Measurements from ENCODE around the gene RAB8B. TPM values are rescaled to one million over a fixed set of nuclear protein-coding genes. Genes with fewer than 3 reads are reported as not detected.

The RAB8B gene
- total RNA-seq, 4 donors from 2014 or later: 47.6 to 179 (median 67.1) TPM

DNA sequence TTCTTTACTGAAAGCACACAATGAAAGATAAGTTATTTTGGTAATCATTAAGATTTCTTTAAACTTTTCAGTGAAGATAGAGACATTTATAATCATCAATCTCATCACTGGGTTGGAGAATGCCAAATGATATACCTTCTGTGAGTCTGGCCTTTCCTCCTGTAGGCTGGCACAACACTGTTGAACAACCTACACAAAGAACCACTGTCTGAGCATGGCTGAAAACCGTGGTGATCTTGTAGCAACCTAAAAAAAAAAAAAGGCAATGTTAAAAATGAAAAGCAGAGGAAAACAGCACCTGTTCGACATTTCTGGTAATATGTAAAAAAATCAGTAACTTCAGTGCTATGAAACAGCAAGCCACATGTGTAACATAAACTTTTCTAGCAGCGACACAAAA, 33.9 kb upstream of the RAB8B start:
- intact Hi-C loops (cut with DNase I; ENCODE audit: low total_unique reads): no loop called here
- H3K4me3 ChIP-seq: no peak overlapping the region

GRCh38 chr15:63156086-63156710, 33.2 kb upstream of the RAB8B start:
- H3K27me3 ChIP-seq: no peaks in the 10 kb centered on the region
- DNase-seq: no peak
- intact Hi-C loops (cut with DNase I; ENCODE audit: low total_unique reads): no loop called here
- TF ChIP-seq POLR2A (IDR thresholded peaks at IDR 0.05): no peak
- TF ChIP-seq, protein P1, sequence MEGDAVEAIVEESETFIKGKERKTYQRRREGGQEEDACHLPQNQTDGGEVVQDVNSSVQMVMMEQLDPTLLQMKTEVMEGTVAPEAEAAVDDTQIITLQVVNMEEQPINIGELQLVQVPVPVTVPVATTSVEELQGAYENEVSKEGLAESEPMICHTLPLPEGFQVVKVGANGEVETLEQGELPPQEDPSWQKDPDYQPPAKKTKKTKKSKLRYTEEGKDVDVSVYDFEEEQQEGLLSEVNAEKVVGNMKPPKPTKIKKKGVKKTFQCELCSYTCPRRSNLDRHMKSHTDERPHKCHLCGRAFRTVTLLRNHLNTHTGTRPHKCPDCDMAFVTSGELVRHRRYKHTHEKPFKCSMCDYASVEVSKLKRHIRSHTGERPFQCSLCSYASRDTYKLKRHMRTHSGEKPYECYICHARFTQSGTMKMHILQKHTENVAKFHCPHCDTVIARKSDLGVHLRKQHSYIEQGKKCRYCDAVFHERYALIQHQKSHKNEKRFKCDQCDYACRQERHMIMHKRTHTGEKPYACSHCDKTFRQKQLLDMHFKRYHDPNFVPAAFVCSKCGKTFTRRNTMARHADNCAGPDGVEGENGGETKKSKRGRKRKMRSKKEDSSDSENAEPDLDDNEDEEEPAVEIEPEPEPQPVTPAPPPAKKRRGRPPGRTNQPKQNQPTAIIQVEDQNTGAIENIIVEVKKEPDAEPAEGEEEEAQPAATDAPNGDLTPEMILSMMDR (IDR thresholded peaks at IDR 0.05): no peak
- no peaks in the 10 kb centered on the region for H3K9me3 ChIP-seq
- H3K36me3 ChIP-seq: no peaks in the 10 kb centered on the region
- no peaks in the 10 kb centered on the region for H3K4me1 ChIP-seq
- peak overlapping the region; percentile 94 to 99 for H3K27ac ChIP-seq
- peak overlapping the region; percentile 88 for H3K4me3 ChIP-seq

More for the DNA sequence above, 33.9 kb upstream of the RAB8B start:
- TF ChIP-seq POLR2A (IDR thresholded peaks at IDR 0.05): no peak
- TF ChIP-seq, protein P1 (IDR thresholded peaks at IDR 0.05): no peak
- H3K27ac ChIP-seq: peak overlapping the region in 1 of 2 donors; percentile 99
- no peaks in the 10 kb centered on the region for H3K4me1 ChIP-seq
- H3K9me3 ChIP-seq: no peaks in the 10 kb centered on the region
- H3K36me3 ChIP-seq: no peaks in the 10 kb centered on the region
- DNase-seq: no peak
- no peaks in the 10 kb centered on the region for H3K27me3 ChIP-seq

DNA sequence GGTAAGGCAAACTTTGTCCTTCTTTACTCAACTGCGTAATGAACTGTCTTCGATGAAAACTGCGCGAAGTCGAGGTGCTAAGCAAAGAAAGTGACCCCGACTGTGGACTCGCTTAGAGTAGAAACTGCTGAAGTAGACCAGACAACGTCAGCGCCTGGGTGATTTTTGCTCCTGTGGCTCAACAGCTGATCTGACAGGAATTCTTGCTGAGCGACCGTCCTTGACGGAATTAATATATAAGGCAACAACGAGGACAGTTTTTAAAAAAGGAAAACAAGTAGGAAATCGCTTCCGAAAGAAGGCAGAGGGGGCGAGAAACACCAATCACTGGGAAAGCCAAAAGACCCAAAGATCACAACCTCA, 32.7 kb upstream of the RAB8B start:
- Histone ChIP-seq H3K4me1 (no peaks in the 10 kb centered on the region), H3K27ac (peak overlapping the region; percentile 94 to 99), H3K4me3 (peak overlapping the region; percentile 88), H3K36me3 (no peaks in the 10 kb centered on the region), H3K27me3 (no peaks in the 10 kb centered on the region), H3K9me3 (no peaks in the 10 kb centered on the region)
- no peak for TF ChIP-seq POLR2A (IDR thresholded peaks at IDR 0.05)
- TF ChIP-seq, protein P1 (IDR thresholded peaks at IDR 0.05): no peak
- intact Hi-C loops (cut with DNase I; ENCODE audit: low total_unique reads): no loop called here
- DNase-seq: peak; percentile 22 to 37

DNA sequence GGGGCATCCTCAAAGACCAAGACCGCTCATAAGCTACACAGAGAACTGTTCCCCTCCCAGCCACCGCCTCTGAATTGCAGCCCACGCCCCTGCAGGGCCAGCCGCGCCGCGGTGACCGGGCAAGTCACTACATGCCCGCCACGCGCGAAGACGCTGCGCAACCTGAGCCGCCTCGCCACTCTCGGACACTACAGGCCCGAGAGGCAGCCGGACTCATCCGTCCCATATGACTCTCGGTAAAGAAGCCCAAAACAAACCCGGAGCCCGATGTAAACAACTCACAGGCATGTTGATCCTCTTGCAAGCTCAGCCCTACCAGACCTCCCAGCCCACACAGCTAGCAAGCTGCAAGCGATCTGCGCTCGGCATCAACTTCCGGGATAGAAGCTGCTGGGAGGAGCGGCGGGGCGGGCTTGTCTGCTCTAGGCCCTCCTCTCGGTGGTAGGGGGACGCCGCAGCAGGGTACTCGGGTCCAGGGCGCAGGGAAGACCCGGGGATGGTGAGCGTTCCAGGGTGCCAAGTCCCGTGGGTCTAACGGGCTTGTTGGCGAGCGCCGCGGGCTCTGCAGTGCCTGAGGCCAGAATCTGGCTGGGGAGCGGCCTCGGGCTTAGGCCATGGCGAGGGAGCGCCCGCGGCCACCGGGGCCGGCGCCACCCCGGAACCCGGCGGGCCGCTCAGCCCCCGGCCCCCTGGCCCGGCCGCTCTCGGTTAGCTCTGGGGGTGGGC, 32.1 kb upstream of the RAB8B start, which contains the start of gene RPS27L:
Gene RPS27L, minus strand, starts transcription at position 360 of the 726 bp plus-strand sequence. Its CDS starts 72 bp downstream, at position 288.
- Histone ChIP-seq H3K9me3 (no peaks in the 10 kb centered on the region), H3K36me3 (no peaks in the 10 kb centered on the region), H3K27me3 (no peaks in the 10 kb centered on the region), H3K4me1 (no peaks in the 10 kb centered on the region), H3K27ac (peak within 1 kb of the TSS; percentile 94 to 99), H3K4me3 (peak within 1 kb of the TSS; percentile 88)
- TF ChIP-seq, protein P1 (IDR thresholded peaks at IDR 0.05): peak in 1 of 4 experiments; percentile 5
- peak; percentile 73 to 79 for TF ChIP-seq POLR2A (IDR thresholded peaks at IDR 0.05)
- intact Hi-C loops (cut with DNase I; ENCODE audit: low total_unique reads): no loop called here
- peak; percentile 88 to 91 for DNase-seq

GRCh38 chr15:63157891-63158431, 31.4 kb upstream of the RAB8B start:
- DNase-seq: peak; percentile 60 to 70
- peak overlapping the region; percentile 88 for H3K4me3 ChIP-seq
- peak overlapping the region; percentile 94 to 99 for H3K27ac ChIP-seq
- no peaks in the 10 kb centered on the region for H3K27me3 ChIP-seq
- intact Hi-C loops (cut with DNase I; ENCODE audit: low total_unique reads): no loop called here
- no peak for TF ChIP-seq POLR2A (IDR thresholded peaks at IDR 0.05)
- TF ChIP-seq, protein P1 (IDR thresholded peaks at IDR 0.05): no peak
- H3K36me3 ChIP-seq: no peaks in the 10 kb centered on the region
- no peaks in the 10 kb centered on the region for H3K4me1 ChIP-seq
- H3K9me3 ChIP-seq: no peaks in the 10 kb centered on the region
